Neural crest cell (in vitro differentiated cells): ENCODE measurements around the gene CDC42BPA. TPM values are rescaled to one million over a fixed set of nuclear protein-coding genes. Genes with fewer than 3 reads are reported as not detected.
"Not testable (repeated sequence)": the region's sequence is repeated elsewhere in the genome, so short reads cannot be mapped to it uniquely, and the experiment has no call there.

Experiments
- DNase-seq: peaks from one replicate; pipeline ENCODE4 v3.0.0; 2021; ENCODE audit warnings: low read depth, mixed read lengths, low spot score
- H3K27ac Mint-ChIP-seq: one replicate; pipeline ENCODE4 v1.8.0; 2021; ENCODE audit warnings: mild to moderate bottlenecking, mixed read lengths; ENCODE audit not compliant: unreplicated experiment
- H3K27me3 Mint-ChIP-seq: 2 replicates; pipeline ENCODE4 v1.8.0; 2021; ENCODE audit warnings: low read depth, mild to moderate bottlenecking, mixed read lengths
- H3K36me3 Mint-ChIP-seq: 2 replicates; pipeline ENCODE4 v1.8.0; 2021; ENCODE audit warnings: low read depth, mild to moderate bottlenecking, mixed read lengths
- H3K4me1 Mint-ChIP-seq: 2 replicates; pipeline ENCODE4 v1.8.0; 2021; ENCODE audit warnings: mixed read lengths
- H3K4me3 Mint-ChIP-seq: one replicate; pipeline ENCODE4 v1.8.0; 2021; ENCODE audit warnings: mild to moderate bottlenecking, mixed read lengths
- H3K9me3 Mint-ChIP-seq: 2 replicates; pipeline ENCODE4 v1.8.0; 2021; ENCODE audit warnings: mixed read lengths
- CTCF ChIP-seq: fragments of 200-600 bp; sonication (generic); conservative IDR thresholded peaks from 2 replicates; pipeline ENCODE4 v1.5.0; 2021; ENCODE audit warnings: antibody characterized with exemption, mild to moderate bottlenecking
- total RNA-seq: library from RNA; stranded (reverse); gene quantifications from 2 replicates; pipeline ENCODE4 v1.2.1, GENCODE V29; 2021

CDC42BPA gene
- total RNA-seq, 1 donor from 2014 or later: 35.6 TPM

DNA sequence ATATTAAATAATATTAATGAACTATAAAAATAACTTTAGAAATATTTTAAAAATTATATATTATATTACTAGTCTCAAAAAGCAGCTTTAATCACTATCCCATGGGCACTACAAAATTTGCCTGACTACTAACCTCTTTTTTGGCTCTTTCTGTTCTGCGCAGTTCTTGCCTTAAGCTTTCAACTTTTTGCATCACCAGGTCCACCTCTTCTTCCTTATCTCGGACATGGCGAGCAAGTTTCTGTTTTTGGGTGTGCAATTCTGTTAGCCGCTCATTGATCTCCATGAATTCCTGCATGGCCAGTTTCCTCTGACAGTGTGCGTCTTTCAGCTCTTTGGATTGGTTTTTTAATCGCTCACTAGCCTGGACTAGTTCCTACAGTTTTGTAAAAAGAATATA, 205.8 kb downstream of the CDC42BPA start:
- no peak for TF ChIP-seq CTCF
- no peak for DNase-seq
- peak overlapping the region; percentile 32 for H3K27ac Mint-ChIP-seq

GRCh38 chr1:227111782-227112181, 206.5 kb downstream of the CDC42BPA start:
- H3K27ac Mint-ChIP-seq: no peak overlapping the region
- peaks cover 25% of the 10 kb centered on the region for H3K36me3 Mint-ChIP-seq
- no peak for DNase-seq
- no peaks in the 10 kb centered on the region for H3K27me3 Mint-ChIP-seq
- no peak for TF ChIP-seq CTCF
- no peak overlapping the region for H3K4me3 Mint-ChIP-seq
- peaks cover 1% of the 10 kb centered on the region for H3K9me3 Mint-ChIP-seq
- no peaks in the 10 kb centered on the region for H3K4me1 Mint-ChIP-seq

More for the DNA sequence above, 205.8 kb downstream of the CDC42BPA start:
- Mint-ChIP-seq H3K4me3 (no peak overlapping the region), H3K36me3 (peaks cover 18% of the 10 kb centered on the region), H3K27me3 (no peaks in the 10 kb centered on the region), H3K9me3 (no peaks in the 10 kb centered on the region), H3K4me1 (no peaks in the 10 kb centered on the region)

DNA sequence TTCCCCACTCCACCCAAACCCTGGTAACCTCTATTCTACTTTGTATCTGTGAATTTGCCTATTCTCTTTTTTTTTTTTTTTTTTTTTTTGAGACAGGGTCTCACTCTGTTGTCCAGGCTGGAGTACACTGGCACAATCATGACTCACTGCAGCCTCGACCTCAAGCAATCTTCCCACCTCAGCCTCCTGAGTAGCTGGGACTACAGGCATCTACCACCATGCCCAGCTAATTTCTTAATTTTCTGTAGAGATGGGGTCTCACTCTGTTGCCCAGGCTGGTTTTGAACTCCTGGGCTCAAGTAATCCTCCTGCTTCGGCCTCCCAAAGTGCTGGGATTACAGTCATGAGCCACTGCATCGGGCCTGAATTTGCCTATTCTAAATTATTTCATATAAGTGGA, 213.0 kb downstream of the CDC42BPA start:
- not testable (repeated sequence) for DNase-seq, H3K27ac Mint-ChIP-seq, H3K27me3 Mint-ChIP-seq, H3K4me1 Mint-ChIP-seq, H3K4me3 Mint-ChIP-seq, H3K9me3 Mint-ChIP-seq
- H3K36me3 Mint-ChIP-seq: peaks cover 27% of the 10 kb centered on the region

GRCh38 chr1:227102056-227102455, 216.2 kb downstream of the CDC42BPA start:
- Mint-ChIP-seq H3K36me3 (peaks cover 19% of the 10 kb centered on the region), H3K4me1 (no peaks in the 10 kb centered on the region), H3K9me3 (peaks cover 7% of the 10 kb centered on the region), H3K4me3 (no peak overlapping the region), H3K27me3 (no peaks in the 10 kb centered on the region), H3K27ac (no peak overlapping the region)
- no peak for TF ChIP-seq CTCF
- DNase-seq: no peak

DNA sequence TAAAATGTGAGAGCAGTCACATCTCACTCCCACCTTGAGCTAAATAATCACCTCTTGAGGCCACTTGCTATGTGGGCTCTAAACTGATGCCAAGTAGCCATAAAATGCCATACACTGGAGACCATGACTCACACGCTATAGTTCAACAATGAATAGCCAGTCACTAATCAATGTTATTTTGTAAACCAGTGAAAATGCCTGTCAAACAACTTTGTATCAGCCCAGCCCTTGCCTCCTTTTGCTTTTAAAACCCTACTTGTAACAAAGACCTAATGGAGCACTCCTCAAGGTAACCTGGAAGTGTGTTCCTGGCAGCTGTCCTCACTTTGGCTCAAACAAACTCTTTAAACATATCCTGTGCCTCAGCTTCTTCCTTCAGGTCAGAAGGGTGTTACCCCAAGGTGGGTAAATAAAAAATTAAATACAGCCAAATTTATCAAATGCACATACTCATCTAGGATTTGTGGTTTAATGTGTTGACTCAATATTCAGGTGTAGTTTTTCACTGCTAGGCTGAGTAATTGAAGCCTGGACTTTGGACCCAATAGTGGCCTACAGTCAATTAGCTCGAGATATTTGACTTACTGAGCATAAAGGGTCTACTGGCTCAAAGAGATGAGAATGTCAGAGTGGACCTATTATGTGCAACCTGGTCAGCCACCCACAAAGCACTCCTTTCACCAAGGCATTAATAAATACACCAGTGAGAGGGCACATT, 223.9 kb downstream of the CDC42BPA start:
- Mint-ChIP-seq H3K36me3 (peaks cover 8% of the 10 kb centered on the region), H3K4me1 (no peaks in the 10 kb centered on the region), H3K27me3 (no peaks in the 10 kb centered on the region), H3K27ac (no peak overlapping the region), H3K4me3 (no peak overlapping the region), H3K9me3 (no peaks in the 10 kb centered on the region)
- no peak for DNase-seq
- TF ChIP-seq CTCF: no peak

DNA sequence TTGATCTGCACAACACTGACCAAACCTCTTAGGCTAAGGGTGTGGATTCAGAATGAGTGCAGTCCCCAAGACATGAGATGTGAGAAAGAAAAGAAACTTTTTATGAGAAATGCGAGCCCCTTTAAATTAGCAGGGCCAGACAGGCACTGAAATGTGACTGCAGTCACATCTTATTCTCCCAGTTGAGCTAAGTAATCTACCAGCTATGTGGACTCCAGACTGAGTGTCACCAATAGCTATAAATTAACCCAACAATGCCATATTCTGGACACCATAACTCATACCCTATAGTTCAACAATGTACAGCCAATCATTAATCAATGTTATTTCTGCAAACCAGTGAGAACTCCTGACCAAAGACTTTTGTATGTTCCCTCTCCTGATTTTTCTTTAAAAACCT, 225.0 kb downstream of the CDC42BPA start:
- no peaks in the 10 kb centered on the region for H3K9me3 Mint-ChIP-seq
- no peak for DNase-seq

More for the DNA sequence above, 225.0 kb downstream of the CDC42BPA start:
- Mint-ChIP-seq H3K4me3 (no peak overlapping the region), H3K36me3 (peaks cover 9% of the 10 kb centered on the region), H3K27me3 (no peaks in the 10 kb centered on the region), H3K27ac (no peak overlapping the region), H3K4me1 (no peaks in the 10 kb centered on the region)
- no peak for TF ChIP-seq CTCF
